Testis (tissue), 2 donors: ENCODE data around the gene OR4N2.
"Not testable (repeated sequence)": the region's sequence is repeated elsewhere in the genome, so short reads cannot be mapped to it uniquely, and the experiment has no call there.

Experiments used
- POLR2A ChIP-seq: fragments of 450-650 bp; IDR thresholded peaks from one replicate; pipeline ENCODE4 v1.6.1; 2017; ENCODE audit warnings: antibody characterized with exemption, mild to moderate bottlenecking, moderate library complexity
- TF ChIP-seq, protein P1 (sequence below), 3 experiments: fragments of 450-650 bp in 2 of 3; fragments of 200-600 bp in 1 of 3; sonication (generic) in 1 of 3; IDR thresholded peaks; one replicate each; pipeline ENCODE4 v1.5.1; 2016 to 2019; ENCODE audit warnings: antibody characterized with exemption in 3 of 3, mild to moderate bottlenecking in 2 of 3, moderate library complexity in 1 of 3

- TF ChIP-seq, protein P1, sequence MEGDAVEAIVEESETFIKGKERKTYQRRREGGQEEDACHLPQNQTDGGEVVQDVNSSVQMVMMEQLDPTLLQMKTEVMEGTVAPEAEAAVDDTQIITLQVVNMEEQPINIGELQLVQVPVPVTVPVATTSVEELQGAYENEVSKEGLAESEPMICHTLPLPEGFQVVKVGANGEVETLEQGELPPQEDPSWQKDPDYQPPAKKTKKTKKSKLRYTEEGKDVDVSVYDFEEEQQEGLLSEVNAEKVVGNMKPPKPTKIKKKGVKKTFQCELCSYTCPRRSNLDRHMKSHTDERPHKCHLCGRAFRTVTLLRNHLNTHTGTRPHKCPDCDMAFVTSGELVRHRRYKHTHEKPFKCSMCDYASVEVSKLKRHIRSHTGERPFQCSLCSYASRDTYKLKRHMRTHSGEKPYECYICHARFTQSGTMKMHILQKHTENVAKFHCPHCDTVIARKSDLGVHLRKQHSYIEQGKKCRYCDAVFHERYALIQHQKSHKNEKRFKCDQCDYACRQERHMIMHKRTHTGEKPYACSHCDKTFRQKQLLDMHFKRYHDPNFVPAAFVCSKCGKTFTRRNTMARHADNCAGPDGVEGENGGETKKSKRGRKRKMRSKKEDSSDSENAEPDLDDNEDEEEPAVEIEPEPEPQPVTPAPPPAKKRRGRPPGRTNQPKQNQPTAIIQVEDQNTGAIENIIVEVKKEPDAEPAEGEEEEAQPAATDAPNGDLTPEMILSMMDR (IDR thresholded peaks at IDR 0.05): not testable (repeated sequence)
- TF ChIP-seq POLR2A: not testable (repeated sequence)
Observed at GRCh38 chr14:19827626-19828244, 24.2 kb downstream of the OR4N2 start.
